HG03045 (cell line): Measurements from ENCODE around the gene ROBO3.

Experiments
- ATAC-seq: cut with Tn5 transposase; IDR thresholded peaks from one replicate; pipeline ENCODE4 v1.9.1; 2021; ENCODE audit warnings: mild to moderate bottlenecking, moderate library complexity; ENCODE audit not compliant: unreplicated experiment

Gene ROBO3, protein sequence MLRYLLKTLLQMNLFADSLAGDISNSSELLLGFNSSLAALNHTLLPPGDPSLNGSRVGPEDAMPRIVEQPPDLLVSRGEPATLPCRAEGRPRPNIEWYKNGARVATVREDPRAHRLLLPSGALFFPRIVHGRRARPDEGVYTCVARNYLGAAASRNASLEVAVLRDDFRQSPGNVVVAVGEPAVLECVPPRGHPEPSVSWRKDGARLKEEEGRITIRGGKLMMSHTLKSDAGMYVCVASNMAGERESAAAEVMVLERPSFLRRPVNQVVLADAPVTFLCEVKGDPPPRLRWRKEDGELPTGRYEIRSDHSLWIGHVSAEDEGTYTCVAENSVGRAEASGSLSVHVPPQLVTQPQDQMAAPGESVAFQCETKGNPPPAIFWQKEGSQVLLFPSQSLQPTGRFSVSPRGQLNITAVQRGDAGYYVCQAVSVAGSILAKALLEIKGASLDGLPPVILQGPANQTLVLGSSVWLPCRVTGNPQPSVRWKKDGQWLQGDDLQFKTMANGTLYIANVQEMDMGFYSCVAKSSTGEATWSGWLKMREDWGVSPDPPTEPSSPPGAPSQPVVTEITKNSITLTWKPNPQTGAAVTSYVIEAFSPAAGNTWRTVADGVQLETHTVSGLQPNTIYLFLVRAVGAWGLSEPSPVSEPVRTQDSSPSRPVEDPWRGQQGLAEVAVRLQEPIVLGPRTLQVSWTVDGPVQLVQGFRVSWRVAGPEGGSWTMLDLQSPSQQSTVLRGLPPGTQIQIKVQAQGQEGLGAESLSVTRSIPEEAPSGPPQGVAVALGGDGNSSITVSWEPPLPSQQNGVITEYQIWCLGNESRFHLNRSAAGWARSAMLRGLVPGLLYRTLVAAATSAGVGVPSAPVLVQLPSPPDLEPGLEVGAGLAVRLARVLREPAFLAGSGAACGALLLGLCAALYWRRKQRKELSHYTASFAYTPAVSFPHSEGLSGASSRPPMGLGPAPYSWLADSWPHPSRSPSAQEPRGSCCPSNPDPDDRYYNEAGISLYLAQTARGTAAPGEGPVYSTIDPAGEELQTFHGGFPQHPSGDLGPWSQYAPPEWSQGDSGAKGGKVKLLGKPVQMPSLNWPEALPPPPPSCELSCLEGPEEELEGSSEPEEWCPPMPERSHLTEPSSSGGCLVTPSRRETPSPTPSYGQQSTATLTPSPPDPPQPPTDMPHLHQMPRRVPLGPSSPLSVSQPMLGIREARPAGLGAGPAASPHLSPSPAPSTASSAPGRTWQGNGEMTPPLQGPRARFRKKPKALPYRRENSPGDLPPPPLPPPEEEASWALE (N-terminal part only)

GRCh38 chr11:124865181-124865901 lies at the start of gene ROBO3:
Gene ROBO3 (plus strand): TSS chr11:124865432. CDS start chr11:124865578, 146 bp downstream.
- ATAC-seq = no peak

GRCh38 chr11:124817036-124817435 lies 48.2 kb upstream of the ROBO3 start:
- no peak for ATAC-seq

GRCh38 chr11:124821995-124822730 lies 43.1 kb upstream of the ROBO3 start:
- ATAC-seq = no peak

DNA sequence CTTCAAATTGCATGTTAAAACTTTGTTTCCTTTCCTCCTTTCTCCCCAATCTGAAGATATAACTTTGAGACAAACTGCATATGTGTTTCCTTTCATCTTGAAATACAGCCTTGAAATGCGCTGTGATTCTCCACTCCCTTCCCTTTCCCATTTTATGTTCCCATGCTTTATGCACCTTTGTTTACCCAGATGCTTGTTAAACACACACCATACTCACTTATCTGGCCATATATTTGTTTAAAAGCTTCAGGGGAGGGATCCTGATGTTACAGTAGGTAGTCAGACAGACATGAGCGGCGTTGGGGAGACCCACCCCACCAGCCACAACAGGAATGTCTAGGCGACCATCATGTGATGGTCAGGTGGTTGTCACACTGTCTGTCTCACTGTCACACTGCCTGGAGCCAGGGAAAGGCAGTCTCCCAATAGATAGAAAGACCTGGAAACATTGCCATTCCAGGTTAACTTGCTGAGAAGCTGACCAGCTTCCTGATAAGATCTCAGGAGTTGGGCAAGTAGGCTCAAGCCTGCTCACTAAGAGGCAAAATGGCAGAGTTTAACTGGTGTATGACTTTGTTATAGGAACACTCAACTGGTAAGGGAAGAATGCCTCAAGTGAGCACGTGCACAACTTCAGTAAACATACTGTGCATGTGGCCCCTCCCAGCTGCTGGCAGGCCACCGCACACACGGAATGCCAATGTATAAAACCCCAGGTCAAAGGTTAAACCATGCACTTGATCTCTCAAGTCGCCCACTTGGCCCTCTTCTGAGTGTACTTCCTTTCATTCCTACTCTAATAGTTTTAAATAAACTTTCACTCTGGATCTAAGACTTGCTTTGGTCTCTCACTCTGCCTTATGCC lies 41.5 kb upstream of the ROBO3 start:
- ATAC-seq = no peak

DNA sequence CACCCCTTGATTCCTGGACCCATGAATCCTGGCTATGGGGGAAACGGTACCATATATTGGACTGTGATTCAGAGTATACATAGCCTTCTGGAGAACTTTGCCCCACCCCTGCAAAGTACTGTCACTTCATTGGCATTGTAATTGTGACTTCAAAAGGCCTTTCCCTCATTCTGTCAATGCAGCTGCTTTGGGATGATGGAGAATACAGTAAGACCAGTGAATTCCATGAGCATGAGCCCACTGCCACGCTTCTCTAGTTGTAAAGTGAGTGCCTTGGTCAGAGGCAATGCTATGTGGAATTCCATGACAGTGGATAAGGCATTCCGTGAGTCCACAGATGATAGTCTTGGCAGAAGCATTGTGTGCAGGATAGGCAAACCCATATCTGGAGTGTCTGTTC lies 39.4 kb upstream of the ROBO3 start:
- no peak for ATAC-seq

DNA sequence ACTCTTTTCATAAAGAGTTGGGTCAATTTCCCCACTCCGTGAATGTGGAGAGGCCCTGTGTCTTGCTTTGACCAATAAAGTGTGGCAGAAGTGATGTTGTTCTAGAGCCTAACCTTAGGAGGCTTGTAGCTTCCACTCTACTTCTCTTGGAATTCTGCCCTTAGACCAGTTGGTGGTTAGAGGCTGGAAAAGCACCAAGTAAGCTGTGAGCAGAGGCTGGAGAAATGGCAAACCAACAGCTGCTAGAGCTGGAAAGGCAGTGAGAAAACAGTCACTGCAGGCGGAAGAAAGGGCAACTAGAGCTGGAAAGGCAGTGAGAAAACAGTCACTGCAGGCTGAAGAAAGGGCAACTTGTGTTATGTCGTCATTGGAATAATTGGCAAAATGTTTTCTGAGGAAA lies 35.2 kb upstream of the ROBO3 start:
- no peak for ATAC-seq

GRCh38 chr11:124830749-124831148 lies 34.5 kb upstream of the ROBO3 start:
- ATAC-seq = no peak

DNA sequence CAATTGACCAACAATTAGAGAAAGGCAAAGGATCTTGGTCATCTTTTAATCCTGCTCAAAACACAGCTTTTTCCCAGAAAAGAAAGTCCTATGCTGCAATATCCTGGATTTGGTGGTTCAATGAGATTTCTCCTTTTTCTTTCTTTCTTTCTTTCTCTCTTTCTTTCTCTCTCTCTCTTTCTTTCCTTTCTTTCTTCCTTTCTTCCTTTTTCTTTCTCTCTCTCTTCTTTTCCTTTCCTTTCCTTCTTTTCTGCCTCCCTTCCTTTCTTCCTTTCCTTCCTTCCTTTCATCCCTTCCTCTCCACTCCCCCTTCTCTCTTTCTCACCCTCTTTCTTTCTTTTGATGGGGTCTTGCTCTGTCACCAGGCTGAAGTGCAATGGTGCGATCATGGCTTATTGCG lies 33.3 kb upstream of the ROBO3 start:
- ATAC-seq = no peak

- ATAC-seq = no peak
Observed at GRCh38 chr11:124832571-124832970, 32.7 kb upstream of the ROBO3 start.

- no peak for ATAC-seq
Observed at GRCh38 chr11:124834526-124835180, 30.6 kb upstream of the ROBO3 start.

- no peak for ATAC-seq
Observed at GRCh38 chr11:124835918-124836317, 29.3 kb upstream of the ROBO3 start.

DNA sequence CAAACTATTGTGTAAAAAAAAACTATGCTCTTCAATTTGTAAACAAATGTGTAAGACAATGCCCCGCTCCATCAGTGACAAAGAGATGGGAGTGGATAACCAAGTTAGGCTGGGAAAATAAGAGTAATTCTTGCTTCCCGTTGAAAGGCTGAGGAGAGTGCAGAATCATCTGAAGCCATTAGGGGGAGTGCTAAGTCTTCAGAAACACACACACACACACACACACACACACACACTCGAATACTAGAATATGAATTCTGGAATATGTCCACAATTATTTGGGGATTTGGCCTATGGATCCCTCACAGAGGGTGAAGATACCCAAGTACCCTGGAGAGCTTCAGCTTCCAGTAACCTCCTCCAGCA lies 27.8 kb upstream of the ROBO3 start:
- ATAC-seq = no peak

GRCh38 chr11:124838805-124839127 lies 26.5 kb upstream of the ROBO3 start:
- no peak for ATAC-seq

DNA sequence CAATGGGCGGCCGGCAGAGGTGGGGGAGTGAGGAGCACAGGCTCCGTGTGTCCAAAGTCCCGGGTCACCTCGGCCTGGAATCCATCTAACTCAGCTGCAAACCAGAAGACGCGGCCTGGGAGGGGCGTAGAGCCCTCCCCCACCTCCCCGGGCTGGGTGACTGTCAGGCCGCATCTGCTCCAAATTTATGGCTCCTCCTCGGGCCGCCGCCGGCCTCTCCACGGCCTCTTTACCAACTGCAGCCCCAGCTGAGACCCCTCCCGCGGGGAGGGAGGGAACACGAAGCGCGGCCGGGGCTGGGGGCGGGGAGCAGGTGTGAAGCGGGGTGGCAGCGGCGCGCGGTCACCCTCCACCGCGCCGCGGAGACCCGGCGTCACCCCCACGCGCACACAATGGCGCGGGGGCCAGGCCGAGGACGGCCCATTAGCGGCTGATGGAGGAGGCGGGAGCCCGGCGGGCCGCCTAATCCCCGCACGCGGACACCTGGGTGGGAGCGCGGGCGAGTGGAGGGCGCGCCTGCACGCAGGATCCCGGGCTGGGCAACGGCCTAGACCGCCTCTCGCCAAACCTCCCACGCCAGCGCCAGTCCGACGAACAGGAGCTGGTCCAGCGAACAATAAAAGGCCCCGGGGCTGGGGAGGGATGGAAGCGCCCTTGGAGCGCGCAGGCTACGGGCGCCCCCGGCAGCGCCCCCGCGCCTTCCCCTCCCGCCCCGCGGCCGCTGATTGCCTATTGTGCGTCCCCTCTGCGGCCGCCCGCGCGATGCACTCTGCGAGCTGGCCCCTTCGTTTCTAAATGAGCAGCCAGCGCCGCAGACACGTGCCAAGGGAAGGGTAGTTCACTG lies 25.9 kb upstream of the ROBO3 start:
- no peak for ATAC-seq

DNA sequence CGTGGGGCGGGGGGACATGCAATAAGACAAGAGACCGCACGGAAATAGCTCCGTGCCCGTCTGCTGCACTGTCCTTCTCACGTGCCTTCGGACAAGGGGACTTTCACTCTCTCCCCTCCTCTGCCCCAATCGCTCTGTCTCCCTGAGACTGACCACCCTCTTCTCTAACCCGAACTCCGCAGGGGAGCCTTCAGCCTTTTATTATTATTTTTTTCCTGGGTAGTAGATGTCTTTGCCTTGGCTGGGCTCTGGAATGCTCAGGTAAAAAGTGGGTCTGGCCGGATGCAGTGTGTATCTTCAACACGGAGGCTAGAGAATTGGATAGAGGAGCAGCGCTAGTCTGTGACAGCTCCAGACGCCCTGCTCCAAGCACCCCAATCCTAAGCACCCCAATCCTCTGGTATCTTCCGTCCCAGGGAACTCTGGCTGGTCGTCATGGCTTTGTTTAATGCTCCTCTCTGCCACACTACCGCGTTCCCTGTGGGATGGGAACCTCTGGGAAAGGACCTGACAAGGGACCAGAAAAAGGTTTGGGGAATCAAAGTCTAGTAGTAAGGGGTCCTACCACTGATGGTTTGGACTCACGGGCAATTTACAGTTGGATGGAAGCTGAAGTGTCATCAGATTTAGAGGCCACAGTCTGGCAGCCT lies 25.1 kb upstream of the ROBO3 start:
- ATAC-seq = no peak

DNA sequence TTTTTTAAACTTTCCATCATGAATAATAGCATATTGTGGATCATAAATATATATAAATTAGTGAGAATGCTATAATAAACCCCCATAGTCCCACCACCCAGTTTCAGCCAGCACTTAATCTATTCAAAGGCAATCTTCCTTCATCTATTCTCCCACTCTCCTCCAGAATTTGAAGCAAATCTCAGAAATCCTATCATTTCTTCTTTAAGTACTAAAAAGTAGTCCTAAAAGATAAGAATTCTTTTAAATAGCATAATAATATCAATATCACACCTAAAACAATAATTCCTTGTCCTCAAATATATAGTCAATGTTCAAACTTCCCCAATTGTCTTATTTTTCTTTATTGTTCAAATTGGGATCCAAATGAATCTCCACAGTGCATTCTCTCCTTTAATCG lies 24.6 kb upstream of the ROBO3 start:
- no peak for ATAC-seq

DNA sequence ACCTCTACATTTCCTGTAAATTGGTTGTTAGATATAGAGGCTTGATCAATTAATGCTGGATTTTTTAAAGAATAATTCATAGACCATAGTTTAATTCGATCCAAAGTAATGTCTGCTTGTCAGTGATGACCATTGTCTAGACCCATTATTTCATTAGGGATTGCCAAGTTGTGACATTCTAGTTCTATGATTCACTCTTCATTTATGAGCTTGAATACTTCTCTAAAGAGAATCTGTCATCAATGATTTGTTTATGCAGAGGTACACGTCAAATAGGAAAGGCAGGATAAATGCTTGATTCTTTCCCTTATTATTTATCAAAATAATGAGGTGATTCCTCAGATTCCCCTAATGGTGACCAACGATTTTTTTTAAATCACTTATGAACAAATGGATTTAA lies 24.0 kb upstream of the ROBO3 start:
- no peak for ATAC-seq
